Ascending aorta (tissue), 2 donors: ENCODE results near the gene ADAM8. TPM values are rescaled to one million over a fixed set of nuclear protein-coding genes. Genes with fewer than 3 reads are reported as not detected.

Source experiments
- DNase-seq, 2 donors: peaks; one replicate each; pipeline ENCODE4 v3.0.0-alpha.2; 2019; ENCODE audit warnings: low spot score in 2 of 2
- H3K27ac ChIP-seq, 2 donors: fragments of 200-600 bp; sonication (generic); one replicate each; pipeline ENCODE4 v1.5.1; 2016 to 2017; ENCODE audit warnings: mild to moderate bottlenecking in 1 of 2
- H3K27me3 ChIP-seq: fragments of 200-600 bp; sonication (generic); one replicate; pipeline ENCODE4 v1.5.1; 2017
- H3K36me3 ChIP-seq, 2 donors: fragments of 200-600 bp; sonication (generic); one replicate each; pipeline ENCODE4 v1.5.1; 2016
- H3K4me1 ChIP-seq, 2 donors: fragments of 200-600 bp; sonication (generic); one replicate each; pipeline ENCODE4 v1.5.1; 2016 to 2017; ENCODE audit warnings: mild to moderate bottlenecking in 1 of 2
- H3K4me3 ChIP-seq, 2 donors: fragments of 200-600 bp; sonication (generic); one replicate each; pipeline ENCODE4 v1.5.1; 2016 to 2017; ENCODE audit warnings: mild to moderate bottlenecking in 1 of 2
- H3K9me3 ChIP-seq, 2 donors: fragments of 200-600 bp; sonication (generic); one replicate each; pipeline ENCODE4 v1.5.1; 2016
- intact Hi-C: fragments of 100-400 bp; cut with DNase I; formaldehyde crosslinking; loops from one replicate; pipeline ENCODE4 v1.15.1; 2023
- total RNA-seq: library from RNA; depleted of rRNA; stranded (reverse); fragments of >200 nt; gene quantifications from one replicate; pipeline ENCODE4 v1.1.0, GENCODE V29; 2016
- TF ChIP-seq, protein P1 (sequence below), 3 experiments: fragments of 200-600 bp in 2 of 3; fragments of 450-650 bp in 1 of 3; sonication (generic) in 2 of 3; IDR thresholded peaks; one replicate each; pipeline ENCODE4 v1.5.1; 2016 to 2019; ENCODE audit warnings: antibody characterized with exemption in 3 of 3, mild to moderate bottlenecking in 1 of 3, moderate library complexity in 1 of 3

Gene ADAM8
- total RNA-seq, 1 donor from 2014 or later = 21.4 TPM

GRCh38 chr10:133258066-133258817 lies 18.4 kb downstream of the ADAM8 start:
- Histone ChIP-seq H3K27ac (peak overlapping the region; percentile 56 to 71), H3K4me1 (peaks cover 14 to 18% of the 10 kb centered on the region in 2 donors), H3K36me3 (no peaks in the 10 kb centered on the region), H3K4me3 (no peak overlapping the region), H3K9me3 (no peaks in the 10 kb centered on the region), H3K27me3 (no peaks in the 10 kb centered on the region)
- intact Hi-C loops = no loop called here
- TF ChIP-seq, protein P1, sequence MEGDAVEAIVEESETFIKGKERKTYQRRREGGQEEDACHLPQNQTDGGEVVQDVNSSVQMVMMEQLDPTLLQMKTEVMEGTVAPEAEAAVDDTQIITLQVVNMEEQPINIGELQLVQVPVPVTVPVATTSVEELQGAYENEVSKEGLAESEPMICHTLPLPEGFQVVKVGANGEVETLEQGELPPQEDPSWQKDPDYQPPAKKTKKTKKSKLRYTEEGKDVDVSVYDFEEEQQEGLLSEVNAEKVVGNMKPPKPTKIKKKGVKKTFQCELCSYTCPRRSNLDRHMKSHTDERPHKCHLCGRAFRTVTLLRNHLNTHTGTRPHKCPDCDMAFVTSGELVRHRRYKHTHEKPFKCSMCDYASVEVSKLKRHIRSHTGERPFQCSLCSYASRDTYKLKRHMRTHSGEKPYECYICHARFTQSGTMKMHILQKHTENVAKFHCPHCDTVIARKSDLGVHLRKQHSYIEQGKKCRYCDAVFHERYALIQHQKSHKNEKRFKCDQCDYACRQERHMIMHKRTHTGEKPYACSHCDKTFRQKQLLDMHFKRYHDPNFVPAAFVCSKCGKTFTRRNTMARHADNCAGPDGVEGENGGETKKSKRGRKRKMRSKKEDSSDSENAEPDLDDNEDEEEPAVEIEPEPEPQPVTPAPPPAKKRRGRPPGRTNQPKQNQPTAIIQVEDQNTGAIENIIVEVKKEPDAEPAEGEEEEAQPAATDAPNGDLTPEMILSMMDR (IDR thresholded peaks at IDR 0.05) = no peak
- no peak for DNase-seq

GRCh38 chr10:133257489-133258065 lies 19.1 kb downstream of the ADAM8 start:
- peak in 1 of 2 donors; percentile 80 for DNase-seq
- peak overlapping the region; percentile 56 to 71 for H3K27ac ChIP-seq
- no peaks in the 10 kb centered on the region for H3K36me3 ChIP-seq
- TF ChIP-seq, protein P1 (IDR thresholded peaks at IDR 0.05) = peak in 2 of 3 experiments; percentile 9 to 44
- H3K27me3 ChIP-seq = no peaks in the 10 kb centered on the region
- no peaks in the 10 kb centered on the region for H3K9me3 ChIP-seq
- intact Hi-C loops = no loop called here
- H3K4me1 ChIP-seq = peaks cover 14 to 15% of the 10 kb centered on the region in 2 donors
- peak overlapping the region in 1 of 2 donors; percentile 25 for H3K4me3 ChIP-seq

- H3K4me1 ChIP-seq = peaks cover 11 to 14% of the 10 kb centered on the region in 2 donors
- H3K27me3 ChIP-seq = peaks cover 3% of the 10 kb centered on the region
- H3K36me3 ChIP-seq = no peaks in the 10 kb centered on the region
- DNase-seq = no peak
- H3K4me3 ChIP-seq = no peak overlapping the region
- no peaks in the 10 kb centered on the region for H3K9me3 ChIP-seq
- no peak overlapping the region for H3K27ac ChIP-seq
- intact Hi-C loops = no loop called here
- TF ChIP-seq, protein P1 (IDR thresholded peaks at IDR 0.05) = no peak
These were observed 21.3 kb downstream of the ADAM8 start for GRCh38 chr10:133255323-133255722.

DNA sequence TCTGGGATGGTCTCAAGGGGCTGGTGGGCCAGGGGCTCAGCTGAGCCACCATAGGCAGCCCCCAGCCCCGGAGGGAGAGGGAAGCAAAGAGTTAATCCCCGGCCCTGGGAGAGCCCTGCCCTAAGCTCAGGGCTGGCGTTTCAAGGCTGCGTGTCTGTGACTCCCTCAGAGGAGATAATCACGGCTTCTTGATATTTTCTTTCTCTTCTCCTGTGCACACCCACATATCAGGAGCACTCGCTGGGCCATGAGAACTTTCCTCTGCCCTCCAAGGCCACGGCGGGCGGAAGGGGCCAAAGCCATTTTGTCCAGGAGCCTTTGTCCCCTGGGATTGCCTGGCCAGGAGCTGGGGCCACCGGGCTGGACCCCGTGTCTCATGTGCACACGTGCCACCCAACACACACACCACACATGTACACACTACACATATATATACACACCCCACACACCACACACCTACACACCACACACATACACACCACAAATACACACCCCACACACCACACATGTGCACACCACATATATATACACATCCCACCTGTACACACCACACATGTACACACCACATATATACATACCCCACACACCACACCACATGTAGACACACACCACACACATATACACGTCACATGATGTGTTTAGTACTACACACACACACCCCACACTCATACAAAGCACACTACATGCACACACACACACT lies 22.1 kb downstream of the ADAM8 start:
- no peaks in the 10 kb centered on the region for H3K9me3 ChIP-seq
- no peaks in the 10 kb centered on the region for H3K36me3 ChIP-seq
- peaks cover 3% of the 10 kb centered on the region for H3K27me3 ChIP-seq
- H3K4me3 ChIP-seq = no peak overlapping the region
- DNase-seq = no peak
- no peak overlapping the region for H3K27ac ChIP-seq
- intact Hi-C loops = no loop called here
- H3K4me1 ChIP-seq = peaks cover 7 to 14% of the 10 kb centered on the region in 2 donors
- TF ChIP-seq, protein P1 (IDR thresholded peaks at IDR 0.05) = no peak

DNA sequence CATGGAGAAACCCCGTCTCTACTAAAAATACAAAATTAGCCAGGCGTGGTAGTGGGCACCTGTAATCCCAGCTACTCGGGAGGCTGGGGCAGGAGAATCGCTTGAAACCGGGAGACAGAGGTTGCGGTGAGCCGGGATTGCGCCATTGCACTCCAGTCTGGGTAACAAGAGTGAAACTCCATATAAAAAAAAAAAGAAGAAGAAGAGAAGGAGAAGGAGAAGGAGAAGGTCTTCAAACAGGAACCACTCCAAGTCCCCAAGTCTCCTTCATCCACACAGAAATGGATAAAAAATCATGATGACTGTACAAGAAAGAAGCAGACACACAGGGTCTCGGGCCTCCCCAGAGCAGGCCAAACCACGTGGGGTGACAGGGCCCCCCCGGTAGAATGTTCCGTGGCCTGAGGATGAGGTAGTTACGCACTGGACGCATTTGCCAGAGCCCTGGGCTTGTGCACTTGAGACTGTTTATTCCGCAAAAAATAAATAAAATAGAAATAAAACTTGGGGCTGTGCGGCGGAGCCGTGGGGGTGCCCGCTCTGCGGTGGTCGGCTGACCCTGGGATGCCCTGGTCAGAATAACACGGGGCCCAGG lies 23.2 kb downstream of the ADAM8 start:
- DNase-seq = no peak
- H3K27me3 ChIP-seq = peaks cover 3% of the 10 kb centered on the region
- no peak overlapping the region for H3K27ac ChIP-seq

More for the DNA sequence above, 23.2 kb downstream of the ADAM8 start:
- TF ChIP-seq, protein P1 (IDR thresholded peaks at IDR 0.05) = no peak
- Histone ChIP-seq H3K9me3 (no peaks in the 10 kb centered on the region), H3K4me1 (peaks cover 4 to 7% of the 10 kb centered on the region in 2 donors), H3K4me3 (no peak overlapping the region), H3K36me3 (no peaks in the 10 kb centered on the region)
- intact Hi-C loops = no loop called here
